Measurements from ENCODE around the gene OLAH. TPM values are rescaled to one million over a fixed set of nuclear protein-coding genes. Genes with fewer than 3 reads are reported as not detected.

The OLAH gene
- total RNA-seq, 1 experiment from 2014 or later = 0.48 TPM

DNA sequence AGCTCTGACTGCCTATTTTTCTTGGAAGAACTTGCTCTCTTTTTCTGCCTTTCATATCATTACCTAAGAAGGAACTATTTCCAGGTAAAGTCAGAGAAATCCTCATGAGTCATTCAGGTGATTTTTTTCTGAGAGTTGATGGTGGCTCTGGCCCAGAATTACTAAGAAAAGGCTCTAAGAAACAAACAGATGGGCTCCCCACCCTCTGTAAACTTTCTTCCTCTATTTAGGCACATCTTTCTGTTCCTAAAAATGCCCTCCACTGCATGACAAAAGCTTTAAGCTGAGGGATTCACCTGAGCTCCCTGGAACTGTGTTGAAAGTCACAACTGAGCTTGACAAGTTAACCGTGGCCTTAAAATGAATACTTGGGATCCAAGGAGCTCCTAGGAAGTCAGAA, 1.6 kb downstream of the OLAH start:
- Histone ChIP-seq H2BK12ac (ENCODE audit: insufficient read length, low read depth, low read length) (no peak overlapping the region), H3K14ac (ENCODE audit: insufficient read depth, low read length) (no peak overlapping the region), H4K8ac (replicated peaks; ENCODE audit: insufficient read length, low read depth, low read length) (no peak overlapping the region), H3K27ac (ENCODE audit: insufficient read length, low read depth, low read length) (no peak overlapping the region), H3K23me2 (ENCODE audit: insufficient read length, low read depth, low read length, poor library complexity, severe bottlenecking) (no peaks in the 10 kb centered on the region), H3K9me3 (ENCODE audit: control insufficient read depth, low read depth, low read length) (no peaks in the 10 kb centered on the region), H3T11ph (ENCODE audit: low read length) (no peak overlapping the region), H2BK20ac (ENCODE audit: low read depth, low read length, poor library complexity, severe bottlenecking) (no peak overlapping the region), H2BK120ac (ENCODE audit: low read depth, low read length, poor library complexity, severe bottlenecking) (no peak overlapping the region), H4K5ac (ENCODE audit: insufficient read length, low read depth, low read length) (no peak overlapping the region), H4K20me1 (ENCODE audit: control insufficient read depth, insufficient read depth, insufficient read length) (no peaks in the 10 kb centered on the region), H3K56ac (ENCODE audit: insufficient read length, low read depth, low read length) (no peak overlapping the region), H3K4me1 (ENCODE audit: insufficient read depth, low read length) (no peaks in the 10 kb centered on the region; the same call in 1 of the 2 replicates), H3K79me1 (ENCODE audit: insufficient read depth, low read depth, low read length, poor library complexity, severe bottlenecking) (no peaks in the 10 kb centered on the region), H4K91ac (ENCODE audit: insufficient read length, low read depth, low read length) (no peak overlapping the region), H2BK5ac (ENCODE audit: insufficient read length, low read length) (no peak overlapping the region), H2AK5ac (ENCODE audit: insufficient read length, low read length) (no peak overlapping the region), H3K9ac (ENCODE audit: extremely low read depth, insufficient read length, low read length) (no peak overlapping the region), H3K4ac (ENCODE audit: low read depth, low read length) (no peak overlapping the region), H3K4me2 (ENCODE audit: insufficient read depth, insufficient read length, low read length) (no peak overlapping the region), H3K23ac (ENCODE audit: insufficient read length, low read depth, low read length) (no peak overlapping the region), H3K27me3 (ENCODE audit: insufficient read depth, low read length) (no peaks in the 10 kb centered on the region), H2AFZ (ENCODE audit: low read length) (no peak overlapping the region), H3K18ac (ENCODE audit: insufficient read length, low read depth, low read length) (no peak overlapping the region), H3K79me2 (ENCODE audit: insufficient read depth, low read length) (no peaks in the 10 kb centered on the region), H2BK15ac (ENCODE audit: low read depth, low read length) (no peak overlapping the region)
- H3K4me1 Mint-ChIP-seq = peaks cover 14 to 15% of the 10 kb centered on the region in 2 experiments
- H3K27me3 Mint-ChIP-seq (ENCODE audit: low read depth) = no peaks in the 10 kb centered on the region
- no CpG with 5 or more reads among the region's 1 CpG for WGBS (ENCODE audit: extremely low coverage, insufficient read length, low lambda C conversion rate)
- TF ChIP-seq, protein P1, sequence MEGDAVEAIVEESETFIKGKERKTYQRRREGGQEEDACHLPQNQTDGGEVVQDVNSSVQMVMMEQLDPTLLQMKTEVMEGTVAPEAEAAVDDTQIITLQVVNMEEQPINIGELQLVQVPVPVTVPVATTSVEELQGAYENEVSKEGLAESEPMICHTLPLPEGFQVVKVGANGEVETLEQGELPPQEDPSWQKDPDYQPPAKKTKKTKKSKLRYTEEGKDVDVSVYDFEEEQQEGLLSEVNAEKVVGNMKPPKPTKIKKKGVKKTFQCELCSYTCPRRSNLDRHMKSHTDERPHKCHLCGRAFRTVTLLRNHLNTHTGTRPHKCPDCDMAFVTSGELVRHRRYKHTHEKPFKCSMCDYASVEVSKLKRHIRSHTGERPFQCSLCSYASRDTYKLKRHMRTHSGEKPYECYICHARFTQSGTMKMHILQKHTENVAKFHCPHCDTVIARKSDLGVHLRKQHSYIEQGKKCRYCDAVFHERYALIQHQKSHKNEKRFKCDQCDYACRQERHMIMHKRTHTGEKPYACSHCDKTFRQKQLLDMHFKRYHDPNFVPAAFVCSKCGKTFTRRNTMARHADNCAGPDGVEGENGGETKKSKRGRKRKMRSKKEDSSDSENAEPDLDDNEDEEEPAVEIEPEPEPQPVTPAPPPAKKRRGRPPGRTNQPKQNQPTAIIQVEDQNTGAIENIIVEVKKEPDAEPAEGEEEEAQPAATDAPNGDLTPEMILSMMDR (conservative IDR thresholded peaks at IDR 0.05) = no peak
- H3K4me3 Mint-ChIP-seq = no peak overlapping the region
- peaks cover 0 to 2% of the 10 kb centered on the region in 2 experiments; a peak in 1 of 5 replicates for H3K9me3 Mint-ChIP-seq
- DNase-seq = no peak
- peak overlapping the region in 1 of 3 experiments; percentile 42; a peak in 2 of 7 replicates for H3K27ac Mint-ChIP-seq
- no peaks in the 10 kb centered on the region; a peak in 2 of 7 replicates for H3K36me3 Mint-ChIP-seq (ENCODE audit: insufficient read depth in 1 of 3, low read depth in 3 of 3)
